CD4-positive, alpha-beta T cell treated with Interleukin-2 at 100 ng/mL for 4 hours (primary cell): Measurements from ENCODE around the gene DLG1.

Experiments used
- DNase-seq: peaks from one replicate; pipeline ENCODE4 v3.0.0-alpha.2; 2020; ENCODE audit warnings: low spot score

DLG1 gene

GRCh38 chr3:197014942-197015575, 283.4 kb downstream of the DLG1 start:
- DNase-seq: no peak

- DNase-seq: no peak
Measured at GRCh38 chr3:197014024-197014423, 284.4 kb downstream of the DLG1 start.

GRCh38 chr3:197012540-197012883, 285.9 kb downstream of the DLG1 start:
- DNase-seq: no peak

- no peak for DNase-seq
Measured at GRCh38 chr3:197011780-197012539, 286.5 kb downstream of the DLG1 start.

GRCh38 chr3:197010556-197011351, 287.7 kb downstream of the DLG1 start:
- no peak for DNase-seq

GRCh38 chr3:197009532-197010019, 288.8 kb downstream of the DLG1 start:
- DNase-seq: no peak

- no peak for DNase-seq
Measured at GRCh38 chr3:197008436-197009209, 289.8 kb downstream of the DLG1 start.

GRCh38 chr3:197007953-197008352, 290.5 kb downstream of the DLG1 start:
- DNase-seq: no peak

GRCh38 chr3:197007296-197007940, 291.0 kb downstream of the DLG1 start:
- no peak for DNase-seq

GRCh38 chr3:197006860-197007259, 291.6 kb downstream of the DLG1 start:
- no peak for DNase-seq

GRCh38 chr3:197006446-197006845, 292.0 kb downstream of the DLG1 start:
- DNase-seq: no peak

- DNase-seq: peak; percentile 14
Measured at GRCh38 chr3:197003461-197004385, 294.7 kb downstream of the DLG1 start.

- DNase-seq: peak; percentile 78
Measured at GRCh38 chr3:197002701-197003454, 295.5 kb downstream of the DLG1 start.

- DNase-seq: no peak
Measured at GRCh38 chr3:197001972-197002700, 296.3 kb downstream of the DLG1 start.

GRCh38 chr3:197001106-197001971, 297.1 kb downstream of the DLG1 start:
- DNase-seq: no peak

- no peak for DNase-seq
Measured at GRCh38 chr3:197000211-197000610, 298.2 kb downstream of the DLG1 start.

GRCh38 chr3:196998966-196999760, 299.2 kb downstream of the DLG1 start:
- DNase-seq: no peak
